ENCODE measurements around the gene GLTP. TPM values are rescaled to one million over a fixed set of nuclear protein-coding genes. Genes with fewer than 3 reads are reported as not detected.

GLTP gene
- total and polyA plus RNA-seq, 2 experiments from 2014 or later: 92.8 to 96.5 TPM

DNA sequence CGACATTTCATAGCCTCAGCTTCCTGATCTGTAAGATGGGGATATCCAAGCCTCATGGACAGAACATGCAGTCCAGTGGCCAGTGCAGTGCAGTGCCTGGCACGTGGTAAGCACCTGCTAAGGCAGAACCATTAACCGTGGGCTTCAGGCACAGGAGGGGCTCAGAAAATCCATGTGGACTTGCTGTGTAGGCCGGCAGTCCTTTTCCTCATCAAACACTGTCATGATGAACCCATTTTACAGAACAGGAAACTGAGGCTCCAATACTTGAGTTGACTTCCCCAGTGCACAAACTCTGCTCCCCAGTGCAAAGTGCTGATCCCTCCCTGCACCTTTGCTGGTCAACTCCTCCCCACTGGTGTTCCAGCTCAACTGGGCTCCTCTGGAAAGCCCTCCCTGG is 65.1 kb downstream of the GLTP start:
- H3K9me3 ChIP-seq (ENCODE audit: low read depth): no peaks in the 10 kb centered on the region
- no peak overlapping the region for H3K4me3 ChIP-seq
- in situ Hi-C loops (cut with MboI): no loop called here
- H3K27me3 ChIP-seq (replicated peaks; ENCODE audit: insufficient read depth): no peaks in the 10 kb centered on the region
- no peak for DNase-seq
- H4K20me1 ChIP-seq (ENCODE audit: insufficient read depth): no peaks in the 10 kb centered on the region
- no peaks in the 10 kb centered on the region for H3K9me2 ChIP-seq (ENCODE audit: insufficient read depth)
- peaks cover 5% of the 10 kb centered on the region; the same call in 1 of the 2 replicates for H3K4me1 ChIP-seq (ENCODE audit: insufficient read depth)
- no peaks in the 10 kb centered on the region; the same call in 1 of the 2 replicates for H3F3A ChIP-seq (ENCODE audit: insufficient read depth)
- H3K27ac ChIP-seq: no peak overlapping the region
- no peak for TF ChIP-seq EZH2 (IDR thresholded peaks at IDR 0.05; ENCODE audit: insufficient read depth, poor library complexity, severe bottlenecking)
- no peak for TF ChIP-seq EZH2phosphoT487 (IDR thresholded peaks at IDR 0.05; ENCODE audit: insufficient read depth, low read depth)
- no peaks in the 10 kb centered on the region for H3K36me3 ChIP-seq (ENCODE audit: low read depth)
- no peaks in the 10 kb centered on the region for H3K79me2 ChIP-seq (ENCODE audit: insufficient read depth)
- 77 to 79% methylated on average over 4 of the region's 4 CpGs for WGBS, 2 experiments (ENCODE audit: low coverage in 1 of 2, low lambda C conversion rate in 2 of 2, missing lambda C conversion rate in 2 of 2)
- H3K4me2 ChIP-seq (ENCODE audit: unreplicated experiment): no peak overlapping the region
- H3K9ac ChIP-seq: no peak overlapping the region
- H2AFZ ChIP-seq: no peak overlapping the region

- in situ Hi-C loops (cut with MboI): no loop called here
- Histone ChIP-seq H3F3A (ENCODE audit: insufficient read depth) (no peaks in the 10 kb centered on the region; the same call in 1 of the 2 replicates), H2AFZ (no peak overlapping the region), H3K4me2 (ENCODE audit: unreplicated experiment) (no peak overlapping the region), H3K27me3 (replicated peaks; ENCODE audit: insufficient read depth) (no peaks in the 10 kb centered on the region), H3K27ac (no peak overlapping the region), H3K4me3 (no peak overlapping the region), H4K20me1 (ENCODE audit: insufficient read depth) (no peaks in the 10 kb centered on the region), H3K9me3 (ENCODE audit: low read depth) (no peaks in the 10 kb centered on the region), H3K4me1 (ENCODE audit: insufficient read depth) (peaks cover 5% of the 10 kb centered on the region; the same call in 1 of the 2 replicates), H3K79me2 (ENCODE audit: insufficient read depth) (no peaks in the 10 kb centered on the region), H3K9me2 (ENCODE audit: insufficient read depth) (no peaks in the 10 kb centered on the region), H3K9ac (no peak overlapping the region), H3K36me3 (ENCODE audit: low read depth) (no peaks in the 10 kb centered on the region)
- DNase-seq: no peak
- no peak for TF ChIP-seq EZH2phosphoT487 (IDR thresholded peaks at IDR 0.05; ENCODE audit: insufficient read depth, low read depth)
- no peak for TF ChIP-seq EZH2 (IDR thresholded peaks at IDR 0.05; ENCODE audit: insufficient read depth, poor library complexity, severe bottlenecking)
- WGBS, 2 experiments (ENCODE audit: low coverage in 1 of 2, low lambda C conversion rate in 2 of 2, missing lambda C conversion rate in 2 of 2): 79 to 81% methylated on average over 19 to 20 of the region's 20 CpGs
These were observed 65.7 kb downstream of the GLTP start for GRCh38 chr12:109814600-109815150.

DNA sequence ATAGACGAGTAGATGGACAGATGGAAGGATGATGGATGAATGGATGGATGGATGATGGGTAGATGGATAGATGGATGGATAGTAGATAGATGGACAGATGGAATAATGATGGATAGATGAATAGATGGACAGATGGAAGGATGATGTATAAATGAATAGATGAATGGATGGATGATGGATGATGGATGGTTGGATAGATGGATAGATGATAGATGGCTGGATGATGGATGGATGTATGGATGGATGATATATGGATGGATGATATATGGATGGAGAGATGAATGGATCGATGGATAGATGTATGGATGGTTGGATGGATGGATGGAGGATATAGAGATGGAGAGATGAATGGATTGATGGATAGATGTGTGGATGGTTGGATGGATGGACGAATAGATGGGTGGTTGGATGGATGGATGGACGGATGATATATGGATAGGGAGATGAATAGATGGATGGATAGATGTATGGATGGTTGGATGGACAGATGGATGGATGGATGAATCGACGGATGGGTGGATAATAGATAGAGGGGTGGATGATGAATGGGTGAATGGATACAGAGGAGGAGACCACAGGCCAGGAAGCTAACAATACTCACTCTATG is 66.4 kb downstream of the GLTP start:
- Histone ChIP-seq H4K20me1 (ENCODE audit: insufficient read depth) (no peaks in the 10 kb centered on the region), H3K36me3 (ENCODE audit: low read depth) (no peaks in the 10 kb centered on the region), H3K9ac (no peak overlapping the region), H3K79me2 (ENCODE audit: insufficient read depth) (no peaks in the 10 kb centered on the region), H3F3A (ENCODE audit: insufficient read depth) (no peaks in the 10 kb centered on the region; the same call in 1 of the 2 replicates), H3K4me3 (no peak overlapping the region), H3K9me3 (ENCODE audit: low read depth) (no peaks in the 10 kb centered on the region), H3K27me3 (replicated peaks; ENCODE audit: insufficient read depth) (no peaks in the 10 kb centered on the region), H3K4me2 (ENCODE audit: unreplicated experiment) (no peak overlapping the region), H3K27ac (no peak overlapping the region), H2AFZ (no peak overlapping the region), H3K9me2 (ENCODE audit: insufficient read depth) (no peaks in the 10 kb centered on the region), H3K4me1 (ENCODE audit: insufficient read depth) (peaks cover 5% of the 10 kb centered on the region; the same call in 1 of the 2 replicates)
- DNase-seq: no peak
- TF ChIP-seq EZH2 (IDR thresholded peaks at IDR 0.05; ENCODE audit: insufficient read depth, poor library complexity, severe bottlenecking) (no peak), EZH2phosphoT487 (IDR thresholded peaks at IDR 0.05; ENCODE audit: insufficient read depth, low read depth) (no peak)
- in situ Hi-C loops (cut with MboI): no loop called here
- 85 to 90% methylated on average over 6 of the region's 6 CpGs for WGBS, 2 experiments (ENCODE audit: low coverage in 1 of 2, low lambda C conversion rate in 2 of 2, missing lambda C conversion rate in 2 of 2)

DNA sequence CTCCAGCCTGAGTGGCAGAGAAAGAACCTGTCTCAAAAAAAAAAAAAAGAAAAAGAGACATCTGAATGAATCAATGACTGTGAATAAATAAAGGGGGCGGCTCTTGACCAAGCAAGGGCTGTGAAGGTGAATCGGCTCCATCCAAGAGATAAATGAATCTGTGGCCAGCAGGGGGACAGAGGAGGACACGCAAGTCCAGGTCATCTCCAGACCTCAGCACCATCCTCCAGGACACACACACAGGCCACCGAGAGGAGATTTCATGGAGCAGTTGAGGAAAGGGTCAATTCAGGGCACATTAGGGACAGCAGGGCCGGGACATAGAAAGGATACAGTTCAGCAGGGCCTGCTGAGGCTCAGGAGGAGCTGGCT is 68.7 kb downstream of the GLTP start:
- no peaks in the 10 kb centered on the region for H3K79me2 ChIP-seq (ENCODE audit: insufficient read depth)
- no peak overlapping the region for H2AFZ ChIP-seq
- H3K4me1 ChIP-seq (ENCODE audit: insufficient read depth): no peaks in the 10 kb centered on the region
- H3K27me3 ChIP-seq (replicated peaks; ENCODE audit: insufficient read depth): no peaks in the 10 kb centered on the region
- H3K4me2 ChIP-seq (ENCODE audit: unreplicated experiment): no peak overlapping the region
- no peaks in the 10 kb centered on the region for H3F3A ChIP-seq (ENCODE audit: insufficient read depth)
- no peaks in the 10 kb centered on the region for H3K36me3 ChIP-seq (ENCODE audit: low read depth)
- DNase-seq: no peak
- WGBS, 2 experiments (ENCODE audit: low coverage in 1 of 2, low lambda C conversion rate in 2 of 2, missing lambda C conversion rate in 2 of 2): 85 to 89% methylated on average over 5 of the region's 5 CpGs
- no peaks in the 10 kb centered on the region for H4K20me1 ChIP-seq (ENCODE audit: insufficient read depth)
- no peak for TF ChIP-seq EZH2phosphoT487 (IDR thresholded peaks at IDR 0.05; ENCODE audit: insufficient read depth, low read depth)
- TF ChIP-seq EZH2 (IDR thresholded peaks at IDR 0.05; ENCODE audit: insufficient read depth, poor library complexity, severe bottlenecking): no peak
- H3K9me3 ChIP-seq (ENCODE audit: low read depth): no peaks in the 10 kb centered on the region
- no peaks in the 10 kb centered on the region for H3K9me2 ChIP-seq (ENCODE audit: insufficient read depth)
- in situ Hi-C loops (cut with MboI): no loop called here
- no peak overlapping the region for H3K4me3 ChIP-seq
- no peak overlapping the region for H3K9ac ChIP-seq
- no peak overlapping the region for H3K27ac ChIP-seq
